ENCODE results near the gene UTP15.

GRCh38 chr5:73550016-73550415 lies 15.5 kb upstream of the UTP15 start:
- TF ChIP-seq, protein P1, sequence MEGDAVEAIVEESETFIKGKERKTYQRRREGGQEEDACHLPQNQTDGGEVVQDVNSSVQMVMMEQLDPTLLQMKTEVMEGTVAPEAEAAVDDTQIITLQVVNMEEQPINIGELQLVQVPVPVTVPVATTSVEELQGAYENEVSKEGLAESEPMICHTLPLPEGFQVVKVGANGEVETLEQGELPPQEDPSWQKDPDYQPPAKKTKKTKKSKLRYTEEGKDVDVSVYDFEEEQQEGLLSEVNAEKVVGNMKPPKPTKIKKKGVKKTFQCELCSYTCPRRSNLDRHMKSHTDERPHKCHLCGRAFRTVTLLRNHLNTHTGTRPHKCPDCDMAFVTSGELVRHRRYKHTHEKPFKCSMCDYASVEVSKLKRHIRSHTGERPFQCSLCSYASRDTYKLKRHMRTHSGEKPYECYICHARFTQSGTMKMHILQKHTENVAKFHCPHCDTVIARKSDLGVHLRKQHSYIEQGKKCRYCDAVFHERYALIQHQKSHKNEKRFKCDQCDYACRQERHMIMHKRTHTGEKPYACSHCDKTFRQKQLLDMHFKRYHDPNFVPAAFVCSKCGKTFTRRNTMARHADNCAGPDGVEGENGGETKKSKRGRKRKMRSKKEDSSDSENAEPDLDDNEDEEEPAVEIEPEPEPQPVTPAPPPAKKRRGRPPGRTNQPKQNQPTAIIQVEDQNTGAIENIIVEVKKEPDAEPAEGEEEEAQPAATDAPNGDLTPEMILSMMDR (IDR thresholded peaks at IDR 0.05 in 4 of 5, conservative IDR thresholded peaks at IDR 0.05 in 1 of 5): no peak
- no peak for TF ChIP-seq POLR2A (IDR thresholded peaks at IDR 0.05)

Measured in gastrocnemius medialis (tissue), 4 donors.